Neural cell (in vitro differentiated cells): Measurements from ENCODE around the gene HOXB7.

Source experiments
- EP300 ChIP-seq: fragments of 450-650 bp; conservative IDR thresholded peaks from 2 replicates; pipeline ENCODE4 v1.6.1; 2014; ENCODE audit warnings: antibody characterized with exemption, mild to moderate bottlenecking, moderate library complexity; ENCODE audit not compliant: poor library complexity, severe bottlenecking
- EZH2 ChIP-seq: fragments of 200-600, 300-800 bp; shearing (Covaris generic), sonication (generic); IDR thresholded peaks from 2 replicates; pipeline ENCODE4 v1.6.1; 2014; ENCODE audit warnings: antibody characterized with exemption, low read length, borderline replicate concordance, mild to moderate bottlenecking; ENCODE audit not compliant: insufficient read depth, poor library complexity, severe bottlenecking
- POLR2AphosphoS5 ChIP-seq: IDR thresholded peaks from 2 replicates; pipeline ENCODE4 v1.6.1; 2012
- RAD21 ChIP-seq: fragments of 450-650 bp; conservative IDR thresholded peaks from 2 replicates; pipeline ENCODE4 v1.6.1; 2014; ENCODE audit warnings: antibody characterized with exemption, mild to moderate bottlenecking, moderate library complexity
- REST ChIP-seq: IDR thresholded peaks from 2 replicates; pipeline ENCODE4 v1.6.1; 2012; ENCODE audit warnings: borderline replicate concordance
- SMC3 ChIP-seq: fragments of 450-650 bp; conservative IDR thresholded peaks from 2 replicates; pipeline ENCODE4 v1.6.1; 2014; ENCODE audit warnings: antibody characterized with exemption, mild to moderate bottlenecking, moderate library complexity; ENCODE audit not compliant: poor library complexity
- TAF1 ChIP-seq: IDR thresholded peaks from 2 replicates; pipeline ENCODE4 v1.6.1; 2012; ENCODE audit warnings: low read depth
- TF ChIP-seq, protein P1 (sequence below): fragments of 450-650 bp; IDR thresholded peaks from 2 replicates; pipeline ENCODE4 v1.5.1; 2014; ENCODE audit warnings: antibody characterized with exemption, mild to moderate bottlenecking, moderate library complexity; ENCODE audit not compliant: poor library complexity, severe bottlenecking

GRCh38 chr17:48604770-48605329 lies 6.0 kb downstream of the HOXB7 start, which contains the start of gene HOXB6:
- TF ChIP-seq, protein P1, sequence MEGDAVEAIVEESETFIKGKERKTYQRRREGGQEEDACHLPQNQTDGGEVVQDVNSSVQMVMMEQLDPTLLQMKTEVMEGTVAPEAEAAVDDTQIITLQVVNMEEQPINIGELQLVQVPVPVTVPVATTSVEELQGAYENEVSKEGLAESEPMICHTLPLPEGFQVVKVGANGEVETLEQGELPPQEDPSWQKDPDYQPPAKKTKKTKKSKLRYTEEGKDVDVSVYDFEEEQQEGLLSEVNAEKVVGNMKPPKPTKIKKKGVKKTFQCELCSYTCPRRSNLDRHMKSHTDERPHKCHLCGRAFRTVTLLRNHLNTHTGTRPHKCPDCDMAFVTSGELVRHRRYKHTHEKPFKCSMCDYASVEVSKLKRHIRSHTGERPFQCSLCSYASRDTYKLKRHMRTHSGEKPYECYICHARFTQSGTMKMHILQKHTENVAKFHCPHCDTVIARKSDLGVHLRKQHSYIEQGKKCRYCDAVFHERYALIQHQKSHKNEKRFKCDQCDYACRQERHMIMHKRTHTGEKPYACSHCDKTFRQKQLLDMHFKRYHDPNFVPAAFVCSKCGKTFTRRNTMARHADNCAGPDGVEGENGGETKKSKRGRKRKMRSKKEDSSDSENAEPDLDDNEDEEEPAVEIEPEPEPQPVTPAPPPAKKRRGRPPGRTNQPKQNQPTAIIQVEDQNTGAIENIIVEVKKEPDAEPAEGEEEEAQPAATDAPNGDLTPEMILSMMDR: no peak
- no peak for TF ChIP-seq EZH2
- no peak for TF ChIP-seq RAD21
- no peak for TF ChIP-seq TAF1
- no peak for TF ChIP-seq POLR2AphosphoS5
- TF ChIP-seq REST: no peak
- TF ChIP-seq EP300: no peak
- TF ChIP-seq SMC3: no peak
